ENCODE results near the gene RGS9. TPM values are rescaled to one million over a fixed set of nuclear protein-coding genes. Genes with fewer than 3 reads are reported as not detected.

RGS9 gene
- total and polyA plus RNA-seq, 2 experiments from 2014 or later, result 12.8 to 29.6 TPM

DNA sequence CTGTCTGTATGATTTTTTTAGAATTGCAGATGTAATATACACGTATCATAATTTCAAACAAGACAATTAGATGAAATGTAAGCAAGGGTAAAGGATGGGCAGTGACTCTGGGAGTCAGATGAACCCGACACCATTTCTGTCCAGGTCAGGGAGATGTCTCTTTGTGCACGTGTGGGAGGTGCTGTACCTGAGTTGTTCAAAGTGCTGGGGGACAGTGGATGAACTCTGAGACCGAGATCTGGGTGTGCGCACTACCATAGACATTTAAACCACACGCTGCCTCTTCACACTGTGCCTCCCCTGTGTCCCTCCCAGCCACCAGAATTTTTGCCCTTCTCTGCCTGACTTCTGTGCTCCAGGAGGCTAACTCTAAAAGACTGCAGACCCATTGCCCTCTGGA lies 5.9 kb upstream of the RGS9 start (continued):
- TF ChIP-seq ETS1 (IDR thresholded peaks at IDR 0.05), result no peak
- no peak for TF ChIP-seq EZH2 (IDR thresholded peaks at IDR 0.05; ENCODE audit: low read depth, unreplicated experiment)
- TF ChIP-seq CREB1 (CRISPR knock-in tag; IDR thresholded peaks at IDR 0.05; ENCODE audit: low read depth), result no peak
- no peak for TF ChIP-seq EZH2phosphoT487 (IDR thresholded peaks at IDR 0.05; ENCODE audit: unreplicated experiment)
- no peak for TF ChIP-seq ZNF114 (CRISPR knock-in tag; IDR thresholded peaks at IDR 0.05)
- TF ChIP-seq ZNF462 (CRISPR knock-in tag; IDR thresholded peaks at IDR 0.05), result no peak

DNA sequence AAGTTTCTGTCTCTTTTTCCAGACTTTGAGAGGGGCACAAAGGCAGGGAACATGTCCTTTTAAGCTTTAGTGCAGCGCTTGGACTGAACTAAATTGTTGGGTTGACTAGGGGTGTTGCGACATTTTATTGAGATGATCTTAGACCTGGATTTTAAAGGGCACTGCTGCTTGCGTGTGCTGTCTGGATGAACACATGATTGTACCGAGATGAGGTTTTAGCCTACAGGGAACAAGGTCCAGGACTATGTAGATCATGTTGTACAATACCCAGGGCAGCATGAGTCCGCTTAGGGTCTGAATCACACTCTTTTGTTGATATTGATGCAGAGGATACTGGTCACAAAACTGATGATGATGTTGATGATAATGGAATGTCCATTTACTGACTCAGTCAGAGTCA lies 5.2 kb upstream of the RGS9 start:
- Histone ChIP-seq H3K9me2 (ENCODE audit: insufficient read depth) (no peaks in the 10 kb centered on the region), H3K27ac (ENCODE audit: low read depth) (no peak overlapping the region), H3K4me2 (no peak overlapping the region), H3K79me2 (replicated peaks; ENCODE audit: insufficient read depth) (no peaks in the 10 kb centered on the region), H3K27me3 (ENCODE audit: insufficient read depth) (no peaks in the 10 kb centered on the region), H3F3A (replicated peaks; ENCODE audit: low read depth) (no peaks in the 10 kb centered on the region), H3K4me1 (ENCODE audit: insufficient read depth) (no peaks in the 10 kb centered on the region), H3K36me3 (ENCODE audit: insufficient read depth) (no peaks in the 10 kb centered on the region), H2AFZ (no peak overlapping the region), H3K4me3 (no peak overlapping the region), H4K20me1 (replicated peaks; ENCODE audit: insufficient read depth) (no peaks in the 10 kb centered on the region)
- no peak for DNase-seq (ENCODE audit: low spot score)
- Mint-ChIP-seq H3K27me3 (ENCODE audit: insufficient read depth, low read depth, poor library complexity) (peaks cover 10% of the 10 kb centered on the region), H3K4me1 (no peaks in the 10 kb centered on the region; the same call in 2 of the 3 replicates), H3K27ac (no peak overlapping the region), H3K36me3 (ENCODE audit: low read depth) (no peaks in the 10 kb centered on the region), H3K4me3 (no peak overlapping the region), H3K9me3 (no peaks in the 10 kb centered on the region)
- no peak for ATAC-seq
- TF ChIP-seq NANOG (IDR thresholded peaks at IDR 0.05; ENCODE audit: borderline replicate concordance), result no peak
- TF ChIP-seq STAT1 (IDR thresholded peaks at IDR 0.05; ENCODE audit: unreplicated experiment), result no peak
- TF ChIP-seq ETS1 (IDR thresholded peaks at IDR 0.05), result no peak
- TF ChIP-seq CTCF (conservative IDR thresholded peaks at IDR 0.05; ENCODE audit: low read depth in 2 of 2), result no peak
- no peak for TF ChIP-seq JUNB (IDR thresholded peaks at IDR 0.05; ENCODE audit: unreplicated experiment)
- no peak for TF ChIP-seq EZH2phosphoT487 (IDR thresholded peaks at IDR 0.05; ENCODE audit: unreplicated experiment)
- TF ChIP-seq ZNF114 (CRISPR knock-in tag; IDR thresholded peaks at IDR 0.05), result no peak
- TF ChIP-seq CREB1 (CRISPR knock-in tag; IDR thresholded peaks at IDR 0.05; ENCODE audit: low read depth), result no peak
- TF ChIP-seq, protein P1, sequence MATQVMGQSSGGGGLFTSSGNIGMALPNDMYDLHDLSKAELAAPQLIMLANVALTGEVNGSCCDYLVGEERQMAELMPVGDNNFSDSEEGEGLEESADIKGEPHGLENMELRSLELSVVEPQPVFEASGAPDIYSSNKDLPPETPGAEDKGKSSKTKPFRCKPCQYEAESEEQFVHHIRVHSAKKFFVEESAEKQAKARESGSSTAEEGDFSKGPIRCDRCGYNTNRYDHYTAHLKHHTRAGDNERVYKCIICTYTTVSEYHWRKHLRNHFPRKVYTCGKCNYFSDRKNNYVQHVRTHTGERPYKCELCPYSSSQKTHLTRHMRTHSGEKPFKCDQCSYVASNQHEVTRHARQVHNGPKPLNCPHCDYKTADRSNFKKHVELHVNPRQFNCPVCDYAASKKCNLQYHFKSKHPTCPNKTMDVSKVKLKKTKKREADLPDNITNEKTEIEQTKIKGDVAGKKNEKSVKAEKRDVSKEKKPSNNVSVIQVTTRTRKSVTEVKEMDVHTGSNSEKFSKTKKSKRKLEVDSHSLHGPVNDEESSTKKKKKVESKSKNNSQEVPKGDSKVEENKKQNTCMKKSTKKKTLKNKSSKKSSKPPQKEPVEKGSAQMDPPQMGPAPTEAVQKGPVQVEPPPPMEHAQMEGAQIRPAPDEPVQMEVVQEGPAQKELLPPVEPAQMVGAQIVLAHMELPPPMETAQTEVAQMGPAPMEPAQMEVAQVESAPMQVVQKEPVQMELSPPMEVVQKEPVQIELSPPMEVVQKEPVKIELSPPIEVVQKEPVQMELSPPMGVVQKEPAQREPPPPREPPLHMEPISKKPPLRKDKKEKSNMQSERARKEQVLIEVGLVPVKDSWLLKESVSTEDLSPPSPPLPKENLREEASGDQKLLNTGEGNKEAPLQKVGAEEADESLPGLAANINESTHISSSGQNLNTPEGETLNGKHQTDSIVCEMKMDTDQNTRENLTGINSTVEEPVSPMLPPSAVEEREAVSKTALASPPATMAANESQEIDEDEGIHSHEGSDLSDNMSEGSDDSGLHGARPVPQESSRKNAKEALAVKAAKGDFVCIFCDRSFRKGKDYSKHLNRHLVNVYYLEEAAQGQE (IDR thresholded peaks at IDR 0.05; ENCODE audit: unreplicated experiment), result no peak
